SU-DHL-6 (cell line): ENCODE measurements around the gene MIDN.

Experiments used
- CTCF ChIP-seq: fragments of 200-600 bp; sonication (generic); IDR thresholded peaks from one replicate; pipeline ENCODE4 v1.5.1; 2017; ENCODE audit warnings: antibody characterized with exemption, mild to moderate bottlenecking, low read length, moderate library complexity; ENCODE audit not compliant: insufficient read depth, poor library complexity, severe bottlenecking
- EZH2phosphoT487 ChIP-seq: fragments of 200-600 bp; sonication (generic), shearing (Covaris generic); conservative IDR thresholded peaks from 2 replicates; pipeline ENCODE4 v1.6.1; 2018; ENCODE audit warnings: mild to moderate bottlenecking, antibody characterized with exemption, low read length, moderate library complexity, mixed read lengths

DNA sequence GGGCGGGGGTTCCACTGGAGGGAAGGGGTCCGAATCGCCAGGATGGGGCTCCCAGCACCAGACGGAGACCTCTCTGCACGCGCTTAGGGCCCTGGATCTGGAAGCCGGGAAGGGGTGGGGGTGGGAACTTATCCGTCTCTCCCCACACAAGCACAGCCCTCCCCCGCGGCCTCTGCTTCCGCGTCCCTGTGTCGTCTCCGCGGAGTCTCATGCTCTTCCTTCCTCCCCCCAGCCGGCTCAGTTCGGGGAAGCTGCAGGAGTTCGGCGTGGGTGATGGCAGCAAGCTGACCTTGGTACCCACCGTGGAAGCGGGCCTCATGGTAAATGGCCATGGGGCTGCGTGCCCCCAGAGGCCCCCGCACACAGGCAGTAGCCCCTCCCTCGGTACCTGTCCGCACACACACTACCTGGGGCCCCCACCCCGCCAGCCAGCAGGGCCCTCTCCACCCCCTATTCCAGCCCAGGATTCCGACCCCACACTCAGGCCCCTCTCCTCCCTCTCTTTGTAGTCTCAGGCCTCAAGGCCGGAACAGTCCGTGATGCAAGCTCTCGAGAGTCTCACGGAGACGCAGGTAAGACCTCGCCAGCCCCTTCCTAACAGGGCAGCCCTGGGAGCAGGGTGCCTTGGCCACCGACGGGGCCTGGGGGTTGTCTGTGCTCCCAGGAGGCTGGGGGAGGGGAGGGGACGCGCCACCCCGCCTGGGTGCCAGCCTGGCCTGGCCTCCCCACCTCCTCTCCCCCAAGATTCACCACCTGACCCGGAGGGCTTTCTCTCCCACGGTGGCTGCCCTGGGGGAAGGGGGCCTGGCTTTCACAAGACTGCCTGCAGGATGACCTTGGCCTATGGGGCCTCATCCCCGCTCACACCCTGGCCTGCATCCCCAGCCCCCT lies 3.2 kb downstream of the MIDN start:
- TF ChIP-seq CTCF = no peak
- TF ChIP-seq EZH2phosphoT487 = no peak
